H9 (cell line): ENCODE results near the gene RERE. TPM values are rescaled to one million over a fixed set of nuclear protein-coding genes. Genes with fewer than 3 reads are reported as not detected.

Source experiments
- DNase-seq: peaks from one replicate; pipeline ENCODE4 v3.0.0-alpha.2; 2017
- H2AFZ ChIP-seq: one replicate; pipeline ENCODE4 v1.6.1; 2013; ENCODE audit warnings: mild to moderate bottlenecking, low read length, control low read depth, moderate library complexity
- H2AK5ac ChIP-seq: 2 replicates; pipeline ENCODE4 v1.6.1; 2013; ENCODE audit warnings: low read length, control low read depth, mixed read lengths; ENCODE audit not compliant: insufficient read length
- H2BK120ac ChIP-seq: one replicate; pipeline ENCODE4 v1.6.1; 2013; ENCODE audit warnings: low read depth, mild to moderate bottlenecking, low read length, control low read depth, inconsistent platforms; ENCODE audit not compliant: poor library complexity, severe bottlenecking
- H2BK12ac ChIP-seq: 2 replicates; pipeline ENCODE4 v1.6.1; 2013; ENCODE audit warnings: low read length, control low read depth, mixed read lengths, low read depth; ENCODE audit not compliant: insufficient read length
- H2BK15ac ChIP-seq: 2 replicates; pipeline ENCODE4 v1.6.1; 2013; ENCODE audit warnings: low read depth, low read length, control low read depth
- H2BK20ac ChIP-seq: one replicate; pipeline ENCODE4 v1.6.1; 2013; ENCODE audit warnings: low read depth, mild to moderate bottlenecking, low read length, control low read depth, inconsistent platforms; ENCODE audit not compliant: poor library complexity, severe bottlenecking
- H2BK5ac ChIP-seq: 2 replicates; pipeline ENCODE4 v1.6.1; 2013; ENCODE audit warnings: low read length, control low read depth, mixed read lengths; ENCODE audit not compliant: insufficient read length
- H3K14ac ChIP-seq: 2 replicates; pipeline ENCODE4 v1.6.1; 2013; ENCODE audit warnings: low read length, control low read depth; ENCODE audit not compliant: insufficient read depth
- H3K18ac ChIP-seq: 2 replicates; pipeline ENCODE4 v1.6.1; 2013; ENCODE audit warnings: low read depth, mild to moderate bottlenecking, mixed read lengths, low read length, control low read depth; ENCODE audit not compliant: insufficient read length
- H3K23ac ChIP-seq: 2 replicates; pipeline ENCODE4 v1.6.1; 2013; ENCODE audit warnings: low read length, control low read depth, mixed read lengths, low read depth; ENCODE audit not compliant: insufficient read length
- H3K23me2 ChIP-seq: 2 replicates; pipeline ENCODE4 v1.6.1; 2013; ENCODE audit warnings: low read depth, mild to moderate bottlenecking, mixed read lengths, low read length, control low read depth; ENCODE audit not compliant: insufficient read length, poor library complexity, severe bottlenecking
- H3K27ac ChIP-seq: 2 replicates; pipeline ENCODE4 v1.5.1; 2013; ENCODE audit warnings: low read length, control low read depth, mixed read lengths, low read depth; ENCODE audit not compliant: insufficient read length
- H3K27me3 ChIP-seq: 2 replicates; pipeline ENCODE4 v1.6.1; 2013; ENCODE audit warnings: low read length, control low read depth, inconsistent platforms; ENCODE audit not compliant: insufficient read depth
- H3K4ac ChIP-seq: 2 replicates; pipeline ENCODE4 v1.6.1; 2013; ENCODE audit warnings: low read depth, mild to moderate bottlenecking, control low read depth, inconsistent platforms, low read length, moderate library complexity
- H3K4me1 ChIP-seq: 2 replicates; pipeline ENCODE4 v1.6.1; 2013; ENCODE audit warnings: low read length, control low read depth, inconsistent platforms; ENCODE audit not compliant: insufficient read depth
- H3K4me2 ChIP-seq: 2 replicates; pipeline ENCODE4 v1.6.1; 2013; ENCODE audit warnings: low read length, control low read depth, mixed read lengths; ENCODE audit not compliant: insufficient read length, insufficient read depth
- H3K56ac ChIP-seq: 2 replicates; pipeline ENCODE4 v1.6.1; 2013; ENCODE audit warnings: low read depth, mild to moderate bottlenecking, mixed read lengths, low read length, control low read depth; ENCODE audit not compliant: insufficient read length
- H3K79me1 ChIP-seq: 2 replicates; pipeline ENCODE4 v1.6.1; 2013; ENCODE audit warnings: low read depth, mild to moderate bottlenecking, moderate library complexity, low read length, control low read depth, inconsistent platforms; ENCODE audit not compliant: insufficient read depth, poor library complexity, severe bottlenecking
- H3K79me2 ChIP-seq: 2 replicates; pipeline ENCODE4 v1.6.1; 2013; ENCODE audit warnings: low read length, control low read depth, inconsistent platforms; ENCODE audit not compliant: insufficient read depth
- H3K9ac ChIP-seq: 2 replicates; pipeline ENCODE4 v1.6.1; 2013; ENCODE audit warnings: low read length, control low read depth, mixed read lengths; ENCODE audit not compliant: insufficient read length; ENCODE audit errors: extremely low read depth
- H3K9me3 ChIP-seq: one replicate; pipeline ENCODE4 v1.6.1; 2013; ENCODE audit warnings: low read depth, low read length, inconsistent platforms; ENCODE audit not compliant: control insufficient read depth
- H3T11ph ChIP-seq: one replicate; pipeline ENCODE4 v1.6.1; 2013; ENCODE audit warnings: mild to moderate bottlenecking, low read length, control low read depth, inconsistent platforms
- H4K20me1 ChIP-seq: one replicate; pipeline ENCODE4 v1.6.1; 2013; ENCODE audit not compliant: control insufficient read depth, insufficient read length, insufficient read depth
- H4K5ac ChIP-seq: 2 replicates; pipeline ENCODE4 v1.6.1; 2013; ENCODE audit warnings: low read depth, mild to moderate bottlenecking, mixed read lengths, low read length, control low read depth; ENCODE audit not compliant: insufficient read length
- H4K8ac ChIP-seq: replicated peaks from 2 replicates; pipeline ENCODE4 v1.6.1; 2013; ENCODE audit warnings: low read length, control low read depth, mixed read lengths, low read depth; ENCODE audit not compliant: insufficient read length
- H4K91ac ChIP-seq: 2 replicates; pipeline ENCODE4 v1.6.1; 2013; ENCODE audit warnings: low read depth, mild to moderate bottlenecking, moderate library complexity, mixed read lengths, low read length, control low read depth; ENCODE audit not compliant: insufficient read length
- H3K27ac Mint-ChIP-seq, 3 experiments: 2 replicates in 2 of 3; 3 replicates in 1 of 3; pipeline ENCODE4 v1.8.0; 2020 to 2021; ENCODE audit warnings: mixed read lengths in 3 of 3, mild to moderate bottlenecking in 1 of 3, moderate library complexity in 1 of 3
- H3K27me3 Mint-ChIP-seq: 2 replicates; pipeline ENCODE4 v1.8.0; 2021; ENCODE audit warnings: low read depth, mild to moderate bottlenecking, moderate library complexity, mixed read lengths
- H3K36me3 Mint-ChIP-seq, 3 experiments: 2 replicates in 2 of 3; 3 replicates in 1 of 3; pipeline ENCODE4 v1.8.0; 2020 to 2021; ENCODE audit warnings: low read depth in 3 of 3, mixed read lengths in 3 of 3; ENCODE audit not compliant: insufficient read depth in 1 of 3
- H3K4me1 Mint-ChIP-seq, 2 experiments: 2 replicates each; pipeline ENCODE4 v1.8.0; 2020; ENCODE audit warnings: mixed read lengths in 2 of 2
- H3K4me3 Mint-ChIP-seq, 2 experiments: 2 replicates in 1 of 2; 3 replicates in 1 of 2; pipeline ENCODE4 v1.8.0; 2020 to 2021; ENCODE audit warnings: mild to moderate bottlenecking in 2 of 2, mixed read lengths in 2 of 2, moderate library complexity in 1 of 2
- H3K9me3 Mint-ChIP-seq, 2 experiments: 2 replicates in 1 of 2; 3 replicates in 1 of 2; pipeline ENCODE4 v1.8.0; 2020; ENCODE audit warnings: mild to moderate bottlenecking in 2 of 2, mixed read lengths in 2 of 2, moderate library complexity in 1 of 2
- WGBS: extraction: QIAGEN DNeasy Blood & Tissue Kit; methylation state at CpG from one replicate; pipeline ENCODE4 v1.1.7; 2013; ENCODE audit warnings: missing lambda C conversion rate, low lambda C conversion rate, mixed read lengths; ENCODE audit not compliant: insufficient read length; ENCODE audit errors: extremely low coverage; 5-methylcytosine and 5-hydroxymethylcytosine counted together
- total RNA-seq: library from RNA; stranded (reverse); gene quantifications from 2 replicates; pipeline ENCODE4 v1.2.1, GENCODE V29; 2021
- TF ChIP-seq, protein P1 (sequence below): fragments of 200-600 bp; sonication (generic); conservative IDR thresholded peaks from 3 replicates; pipeline ENCODE4 v1.8.0; 2021; ENCODE audit warnings: antibody characterized with exemption, mild to moderate bottlenecking

Gene RERE
- total RNA-seq, 1 experiment from 2014 or later: 103 TPM

DNA sequence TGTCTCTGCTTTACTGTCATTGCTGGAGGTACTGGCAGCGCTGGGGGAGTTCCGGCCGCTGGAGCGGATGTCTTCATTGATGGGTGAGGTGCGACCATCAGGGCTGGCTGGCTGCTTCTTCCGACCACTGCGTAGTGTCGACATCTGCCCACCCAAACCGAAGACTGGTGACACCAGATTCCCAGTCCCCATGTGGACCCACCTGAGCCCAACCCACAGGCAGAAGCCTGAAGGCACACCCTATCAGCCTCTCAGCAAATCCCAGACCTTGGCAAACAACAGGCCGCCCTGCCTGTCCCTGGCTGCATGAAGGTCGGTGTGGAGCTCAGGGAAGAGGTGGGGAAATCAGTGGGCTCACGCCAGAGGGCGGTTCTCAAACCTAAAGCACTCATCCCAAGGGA is 454.7 kb downstream of the RERE start:
- TF ChIP-seq, protein P1, sequence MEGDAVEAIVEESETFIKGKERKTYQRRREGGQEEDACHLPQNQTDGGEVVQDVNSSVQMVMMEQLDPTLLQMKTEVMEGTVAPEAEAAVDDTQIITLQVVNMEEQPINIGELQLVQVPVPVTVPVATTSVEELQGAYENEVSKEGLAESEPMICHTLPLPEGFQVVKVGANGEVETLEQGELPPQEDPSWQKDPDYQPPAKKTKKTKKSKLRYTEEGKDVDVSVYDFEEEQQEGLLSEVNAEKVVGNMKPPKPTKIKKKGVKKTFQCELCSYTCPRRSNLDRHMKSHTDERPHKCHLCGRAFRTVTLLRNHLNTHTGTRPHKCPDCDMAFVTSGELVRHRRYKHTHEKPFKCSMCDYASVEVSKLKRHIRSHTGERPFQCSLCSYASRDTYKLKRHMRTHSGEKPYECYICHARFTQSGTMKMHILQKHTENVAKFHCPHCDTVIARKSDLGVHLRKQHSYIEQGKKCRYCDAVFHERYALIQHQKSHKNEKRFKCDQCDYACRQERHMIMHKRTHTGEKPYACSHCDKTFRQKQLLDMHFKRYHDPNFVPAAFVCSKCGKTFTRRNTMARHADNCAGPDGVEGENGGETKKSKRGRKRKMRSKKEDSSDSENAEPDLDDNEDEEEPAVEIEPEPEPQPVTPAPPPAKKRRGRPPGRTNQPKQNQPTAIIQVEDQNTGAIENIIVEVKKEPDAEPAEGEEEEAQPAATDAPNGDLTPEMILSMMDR: no peak
- H4K91ac ChIP-seq: no peak overlapping the region
- no peaks in the 10 kb centered on the region for H3K27me3 Mint-ChIP-seq
- no peak overlapping the region for H2BK20ac ChIP-seq
- no peak overlapping the region for H4K5ac ChIP-seq
- no peak overlapping the region for H2BK15ac ChIP-seq
- no peak overlapping the region for H3K18ac ChIP-seq
- 0 out of 7 replicates have a peak overlapping the region, but pooled peaks of 1 of the 3 experiments have one; percentile 78 for H3K27ac Mint-ChIP-seq
- peaks cover 50 to 74% (median 71%) of the 10 kb centered on the region in 3 experiments for H3K36me3 Mint-ChIP-seq
- H3K9ac ChIP-seq: no peak overlapping the region
- H4K8ac ChIP-seq: no peak overlapping the region
- H3K27ac ChIP-seq: no peak overlapping the region
- no peak overlapping the region for H3K4ac ChIP-seq
- H3T11ph ChIP-seq: no peak overlapping the region
- H3K14ac ChIP-seq: no peak overlapping the region
- no peaks in the 10 kb centered on the region for H3K9me3 Mint-ChIP-seq
- H3K56ac ChIP-seq: no peak overlapping the region
- no peaks in the 10 kb centered on the region for H3K79me1 ChIP-seq
- H3K23ac ChIP-seq: no peak overlapping the region
- no peaks in the 10 kb centered on the region for H3K4me1 ChIP-seq
- H3K4me3 Mint-ChIP-seq: no peak overlapping the region
- H2BK12ac ChIP-seq: no peak overlapping the region
- no peaks in the 10 kb centered on the region for H4K20me1 ChIP-seq
- H3K27me3 ChIP-seq: no peaks in the 10 kb centered on the region
- no peaks in the 10 kb centered on the region for H3K9me3 ChIP-seq
- no peak for DNase-seq
- H3K4me2 ChIP-seq: no peak overlapping the region
- no peak overlapping the region for H2BK5ac ChIP-seq
- H2AK5ac ChIP-seq: no peak overlapping the region
- H3K79me2 ChIP-seq: no peaks in the 10 kb centered on the region
- no peak overlapping the region for H2AFZ ChIP-seq
- H3K4me1 Mint-ChIP-seq: peaks cover 10 to 11% of the 10 kb centered on the region in 2 experiments
- WGBS: no CpG with 5 or more reads among the region's 13 CpGs
- no peak overlapping the region for H2BK120ac ChIP-seq
- H3K23me2 ChIP-seq: no peaks in the 10 kb centered on the region
